Head of caudate nucleus (tissue), 42 donors: ENCODE results near the gene UBE2D4.
"Not testable (repeated sequence)": the region's sequence is repeated elsewhere in the genome, so short reads cannot be mapped to it uniquely, and the experiment has no call there.

Experiments
- DNase-seq, 42 donors: peaks; one replicate each; pipeline versions ENCODE4 v3.0.0 to v3.0.0-alpha.2; 2020 to 2021; ENCODE audit warnings: mixed read lengths in 7 of 42
- intact Hi-C: fragments of 100-400 bp; cut with DNase I; formaldehyde crosslinking; loops from one replicate; pipeline ENCODE4 v1.15.0; 2022

UBE2D4 gene

GRCh38 chr7:43990829-43991228, 64.6 kb downstream of the UBE2D4 start:
- intact Hi-C loops, DNase-seq: not testable (repeated sequence)

DNA sequence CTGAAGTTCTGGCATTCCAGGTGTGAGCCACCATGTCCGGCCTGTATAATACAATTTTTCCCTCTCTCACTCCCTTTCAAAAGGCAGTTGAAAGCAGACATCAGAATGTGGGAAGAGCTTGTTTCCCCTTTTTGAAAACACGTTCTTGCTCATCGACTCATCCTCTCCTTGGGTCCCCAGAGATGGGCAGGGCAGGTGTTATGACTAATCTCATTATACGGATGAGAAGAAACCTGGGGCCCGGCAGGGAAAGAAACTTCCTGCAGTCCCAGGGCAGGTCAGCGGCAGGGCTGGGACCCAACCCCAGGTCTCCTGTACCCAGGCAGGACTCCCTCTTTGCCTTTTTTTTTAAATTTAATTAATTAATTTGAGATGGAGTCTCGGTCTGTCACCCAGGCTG, 66.7 kb downstream of the UBE2D4 start:
- peak in 1 of 42 donors; percentile 5 for DNase-seq
- intact Hi-C loops = not testable (repeated sequence)

GRCh38 chr7:43994681-43995080, 68.4 kb downstream of the UBE2D4 start:
- DNase-seq, intact Hi-C loops: not testable (repeated sequence)

DNA sequence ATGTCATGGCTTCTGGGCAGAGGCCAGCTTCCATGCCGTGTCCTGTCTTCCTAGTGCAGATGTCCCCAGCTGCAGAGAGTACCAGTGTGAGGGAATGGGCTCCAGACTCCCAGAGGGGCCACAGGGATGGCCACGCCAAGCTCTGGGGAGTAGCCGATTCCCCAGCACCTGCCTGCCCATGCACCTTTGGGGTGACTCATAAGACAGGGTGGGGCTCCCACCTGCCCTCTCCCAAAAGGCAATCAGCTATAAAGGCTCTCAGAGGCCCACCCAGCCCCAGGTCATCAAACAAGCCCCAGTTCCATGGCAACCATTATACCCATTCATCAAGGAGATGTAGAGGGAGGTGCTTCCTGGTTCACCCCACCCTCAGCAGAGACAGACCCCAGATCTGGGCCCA, 71.3 kb downstream of the UBE2D4 start, which contains the start of gene SPDYE1:
TSS of gene SPDYE1 (plus strand) at position 366 of the 400 bp plus-strand sequence. CDS start 2,053 bp downstream, outside the sequence.
- DNase-seq, intact Hi-C loops: not testable (repeated sequence)
